ENCODE measurements around the gene AMIGO2. TPM values are rescaled to one million over a fixed set of nuclear protein-coding genes. Genes with fewer than 3 reads are reported as not detected.

AMIGO2 gene, protein sequence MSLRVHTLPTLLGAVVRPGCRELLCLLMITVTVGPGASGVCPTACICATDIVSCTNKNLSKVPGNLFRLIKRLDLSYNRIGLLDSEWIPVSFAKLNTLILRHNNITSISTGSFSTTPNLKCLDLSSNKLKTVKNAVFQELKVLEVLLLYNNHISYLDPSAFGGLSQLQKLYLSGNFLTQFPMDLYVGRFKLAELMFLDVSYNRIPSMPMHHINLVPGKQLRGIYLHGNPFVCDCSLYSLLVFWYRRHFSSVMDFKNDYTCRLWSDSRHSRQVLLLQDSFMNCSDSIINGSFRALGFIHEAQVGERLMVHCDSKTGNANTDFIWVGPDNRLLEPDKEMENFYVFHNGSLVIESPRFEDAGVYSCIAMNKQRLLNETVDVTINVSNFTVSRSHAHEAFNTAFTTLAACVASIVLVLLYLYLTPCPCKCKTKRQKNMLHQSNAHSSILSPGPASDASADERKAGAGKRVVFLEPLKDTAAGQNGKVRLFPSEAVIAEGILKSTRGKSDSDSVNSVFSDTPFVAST
- total RNA-seq: 1 to 10 TPM; 2.1 to 4.5 (median 3.7) TPM

DNA sequence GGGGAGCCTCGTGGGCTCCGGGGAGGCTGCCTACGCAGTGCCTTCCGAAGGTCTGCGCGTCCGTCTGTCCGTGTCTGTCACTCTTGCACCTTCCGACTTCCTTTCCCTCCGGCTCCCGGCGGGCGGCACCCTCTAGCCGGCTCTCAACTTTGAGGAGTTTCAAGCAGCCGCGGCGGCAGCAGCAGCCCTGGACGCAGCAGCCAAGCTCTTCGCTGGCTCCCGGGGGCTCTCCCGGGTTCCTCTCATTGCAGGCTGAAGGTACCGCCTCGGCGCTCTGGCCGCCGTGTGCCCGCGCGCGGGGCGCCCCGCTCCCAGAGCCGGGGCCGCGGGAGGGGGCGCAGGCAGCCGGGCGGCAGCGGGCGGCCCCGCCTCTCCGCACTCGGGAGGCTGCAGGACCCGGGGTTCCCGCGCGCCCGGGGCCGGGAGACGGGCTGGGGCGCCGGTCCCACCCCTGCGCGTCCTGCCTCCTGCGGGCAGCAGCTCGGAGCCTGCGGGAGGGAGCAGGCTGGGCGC is at the start of gene AMIGO2, which contains the start of gene PCED1B:
TSS of gene AMIGO2 (minus strand) at position 492 of the 513 bp plus-strand sequence. CDS start 957 bp downstream, outside the sequence.
TSS of gene PCED1B (plus strand) at position 154 of the 513 bp plus-strand sequence. CDS start 155,443 bp downstream, outside the sequence.
- no peaks in the 10 kb centered on the region for H3K27me3 ChIP-seq
- H3K4me3 ChIP-seq: peak within 1 kb of the TSS; percentile 84 to 87 (median 84)
- H3K36me3 ChIP-seq: no peaks in the 10 kb centered on the region
- TF ChIP-seq POLR2AphosphoS5 (IDR thresholded peaks at IDR 0.05) (peak in 1 of 2 donors; percentile 9), POLR2A (IDR thresholded peaks at IDR 0.05; ENCODE audit: low read depth) (no peak), EP300 (IDR thresholded peaks at IDR 0.05) (no peak)
- TF ChIP-seq, protein P1, sequence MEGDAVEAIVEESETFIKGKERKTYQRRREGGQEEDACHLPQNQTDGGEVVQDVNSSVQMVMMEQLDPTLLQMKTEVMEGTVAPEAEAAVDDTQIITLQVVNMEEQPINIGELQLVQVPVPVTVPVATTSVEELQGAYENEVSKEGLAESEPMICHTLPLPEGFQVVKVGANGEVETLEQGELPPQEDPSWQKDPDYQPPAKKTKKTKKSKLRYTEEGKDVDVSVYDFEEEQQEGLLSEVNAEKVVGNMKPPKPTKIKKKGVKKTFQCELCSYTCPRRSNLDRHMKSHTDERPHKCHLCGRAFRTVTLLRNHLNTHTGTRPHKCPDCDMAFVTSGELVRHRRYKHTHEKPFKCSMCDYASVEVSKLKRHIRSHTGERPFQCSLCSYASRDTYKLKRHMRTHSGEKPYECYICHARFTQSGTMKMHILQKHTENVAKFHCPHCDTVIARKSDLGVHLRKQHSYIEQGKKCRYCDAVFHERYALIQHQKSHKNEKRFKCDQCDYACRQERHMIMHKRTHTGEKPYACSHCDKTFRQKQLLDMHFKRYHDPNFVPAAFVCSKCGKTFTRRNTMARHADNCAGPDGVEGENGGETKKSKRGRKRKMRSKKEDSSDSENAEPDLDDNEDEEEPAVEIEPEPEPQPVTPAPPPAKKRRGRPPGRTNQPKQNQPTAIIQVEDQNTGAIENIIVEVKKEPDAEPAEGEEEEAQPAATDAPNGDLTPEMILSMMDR (IDR thresholded peaks at IDR 0.05): peak in 2 of 3 experiments; percentile 15 to 45
- peak within 1 kb of the TSS; percentile 84 to 90 (median 87) for H3K27ac ChIP-seq (replicated peaks in 1 of 4)
- DNase-seq (ENCODE audit: extremely low spot score): no peak
- no peaks in the 10 kb centered on the region for H3K9me3 ChIP-seq
- H3K4me1 ChIP-seq: peaks cover 6 to 37% (median 24%) of the 10 kb centered on the region in 4 donors
- intact Hi-C loops (cut with DNase I): no loop called here
- 0% methylated on average over 16 of the region's 58 CpGs for WGBS

DNA sequence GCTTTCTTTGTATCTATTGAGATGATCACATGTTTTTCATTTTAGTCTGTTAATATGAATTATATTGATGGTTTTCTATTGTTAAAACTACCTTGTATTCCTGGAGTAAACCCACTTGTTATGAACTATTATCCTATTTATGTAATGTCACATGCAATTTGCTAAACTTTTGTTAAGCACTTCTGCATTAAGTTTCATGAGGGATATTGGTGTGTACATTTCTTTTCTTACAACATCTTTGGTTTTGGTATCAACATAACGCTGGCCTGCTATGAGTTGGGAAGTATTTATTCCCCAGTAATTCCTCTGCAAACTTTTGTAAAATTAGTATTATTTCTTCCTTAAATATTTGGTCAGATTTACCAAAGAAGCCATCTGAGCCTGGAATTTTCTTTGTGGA is 46.5 kb upstream of the AMIGO2 start:
- 84% methylated on average over 1 of the region's 1 CpG for WGBS
- intact Hi-C loops (cut with DNase I): no loop called here
- no peaks in the 10 kb centered on the region for H3K4me1 ChIP-seq

DNA sequence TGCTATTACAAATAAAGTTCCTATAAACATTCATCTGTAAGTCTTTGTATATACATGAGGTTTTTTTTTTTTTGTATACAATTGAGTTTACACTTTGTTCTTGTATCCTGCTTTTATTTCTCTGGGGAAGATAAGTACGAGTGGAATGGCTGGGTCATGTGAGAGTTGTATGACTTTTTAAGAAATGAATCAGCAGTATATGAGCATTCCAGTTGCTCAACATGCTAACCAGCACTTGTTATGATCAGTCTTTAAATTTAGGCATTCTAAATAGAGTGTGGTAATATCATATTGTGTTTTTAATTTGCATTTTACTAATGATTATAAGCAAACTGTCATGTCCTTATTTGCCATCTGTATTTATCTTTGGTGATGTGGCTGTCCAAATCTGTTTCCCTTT is 44.7 kb upstream of the AMIGO2 start:
- DNase-seq (ENCODE audit: extremely low spot score): no peak
- intact Hi-C loops (cut with DNase I): no loop called here
- TF ChIP-seq POLR2A (IDR thresholded peaks at IDR 0.05; ENCODE audit: low read depth): no peak
- TF ChIP-seq, protein P1 (IDR thresholded peaks at IDR 0.05): no peak
- no peak for TF ChIP-seq EP300 (IDR thresholded peaks at IDR 0.05)
- no peak for TF ChIP-seq POLR2AphosphoS5 (IDR thresholded peaks at IDR 0.05)
- no peak overlapping the region for H3K4me3 ChIP-seq
- no peak overlapping the region for H3K27ac ChIP-seq (replicated peaks in 1 of 4)
- WGBS: 54% methylated on average over 1 of the region's 1 CpG
- H3K4me1 ChIP-seq: no peaks in the 10 kb centered on the region
- H3K9me3 ChIP-seq: no peaks in the 10 kb centered on the region
- H3K27me3 ChIP-seq: no peaks in the 10 kb centered on the region
- no peaks in the 10 kb centered on the region for H3K36me3 ChIP-seq

More for the DNA sequence above, 46.5 kb upstream of the AMIGO2 start:
- no peaks in the 10 kb centered on the region for H3K9me3 ChIP-seq
- no peaks in the 10 kb centered on the region for H3K27me3 ChIP-seq
- no peaks in the 10 kb centered on the region for H3K36me3 ChIP-seq
- TF ChIP-seq, protein P1 (IDR thresholded peaks at IDR 0.05): no peak
- TF ChIP-seq POLR2A (IDR thresholded peaks at IDR 0.05; ENCODE audit: low read depth): no peak
- TF ChIP-seq EP300 (IDR thresholded peaks at IDR 0.05): no peak
- no peak for TF ChIP-seq POLR2AphosphoS5 (IDR thresholded peaks at IDR 0.05)
- H3K27ac ChIP-seq (replicated peaks in 1 of 4): no peak overlapping the region
- H3K4me3 ChIP-seq: no peak overlapping the region
- DNase-seq (ENCODE audit: extremely low spot score): no peak

DNA sequence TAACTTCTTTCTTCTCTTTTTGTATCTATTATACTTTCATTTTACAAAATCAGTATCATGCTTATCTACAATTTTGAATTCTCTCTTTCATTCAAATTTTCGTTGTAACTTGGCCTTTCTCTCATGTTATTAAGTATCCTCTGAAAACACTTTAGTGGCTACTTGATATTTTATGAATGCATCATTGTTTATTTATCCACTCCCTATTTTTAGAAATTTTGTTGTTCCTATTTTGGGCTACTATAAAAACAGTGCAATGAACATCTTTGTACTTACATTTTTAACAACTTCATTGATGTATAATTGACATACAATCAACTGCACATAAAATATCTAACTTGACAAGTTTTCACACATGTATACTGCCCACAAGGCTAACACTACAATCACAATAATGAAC is 44.0 kb upstream of the AMIGO2 start:
- no peak for DNase-seq (ENCODE audit: extremely low spot score)
- TF ChIP-seq, protein P1 (IDR thresholded peaks at IDR 0.05): no peak
- TF ChIP-seq POLR2AphosphoS5 (IDR thresholded peaks at IDR 0.05) (no peak), EP300 (IDR thresholded peaks at IDR 0.05) (no peak), POLR2A (IDR thresholded peaks at IDR 0.05; ENCODE audit: low read depth) (no peak)
- no peaks in the 10 kb centered on the region for H3K36me3 ChIP-seq
- no peak overlapping the region for H3K27ac ChIP-seq (replicated peaks in 1 of 4)
- intact Hi-C loops (cut with DNase I): no loop called here
- WGBS: 69% methylated on average over 1 of the region's 1 CpG
- no peak overlapping the region for H3K4me3 ChIP-seq
- H3K9me3 ChIP-seq: no peaks in the 10 kb centered on the region
- no peaks in the 10 kb centered on the region for H3K27me3 ChIP-seq
- H3K4me1 ChIP-seq: no peaks in the 10 kb centered on the region

Measured in esophagus muscularis mucosa (tissue), 4 donors.